K562 (cell line): ENCODE results near the gene ICAM1. TPM values are rescaled to one million over a fixed set of nuclear protein-coding genes. Genes with fewer than 3 reads are reported as not detected.

Experiments used
- BHLHE40 ChIP-seq: IDR thresholded peaks from 2 replicates; pipeline ENCODE4 v1.6.1; 2011; ENCODE audit warnings: low read length, improper control_type of control experiment
- CHD1 ChIP-seq: fragments of 200-600 bp; sonication (generic); IDR thresholded peaks from one replicate; pipeline ENCODE4 v1.6.1; 2012; ENCODE audit warnings: mild to moderate bottlenecking, moderate library complexity, low read length, inconsistent platforms
- FOXJ3 ChIP-seq: sonication (generic); formaldehyde crosslinking; IDR thresholded peaks from 2 replicates; pipeline ENCODE4 v1.4.0; 2020; ENCODE audit warnings: mild to moderate bottlenecking, missing genetic modification reagents
- KDM5B ChIP-seq: fragments of 200-600 bp; sonication (generic); IDR thresholded peaks from 2 replicates; pipeline ENCODE4 v1.6.1; 2012; ENCODE audit warnings: low read depth, mild to moderate bottlenecking, moderate library complexity, low read length, control low read depth, inconsistent platforms; ENCODE audit not compliant: insufficient replicate concordance
- LARP7 ChIP-seq: fragments of 450-650 bp; IDR thresholded peaks from 2 replicates; pipeline ENCODE4 v1.6.1; 2016
- MECOM ChIP-seq: fragments of 250-450 bp; sonication (Bioruptor Pico); IDR thresholded peaks from 2 replicates; pipeline ENCODE4 v1.8.0; 2022; ENCODE audit warnings: inconsistent platforms
- MIER1 ChIP-seq: fragments of 450-650 bp; IDR thresholded peaks from 2 replicates; pipeline ENCODE4 v1.6.1; 2016; ENCODE audit warnings: antibody characterized with exemption, mild to moderate bottlenecking, low read depth
- PHF8 ChIP-seq: fragments of 200-600 bp; sonication (generic); IDR thresholded peaks from 2 replicates; pipeline ENCODE4 v1.6.1; 2012; ENCODE audit warnings: mixed run types, mild to moderate bottlenecking, inconsistent platforms, low read length, moderate library complexity, borderline replicate concordance
- SETDB1 ChIP-seq: IDR thresholded peaks from one replicate; pipeline ENCODE4 v1.6.1; 2012; ENCODE audit warnings: low read length, control low read depth, inconsistent platforms
- SMARCA4 ChIP-seq: fragments of 450-650 bp; IDR thresholded peaks from 2 replicates; pipeline ENCODE4 v1.6.1; 2016
- TBP ChIP-seq: optimal IDR thresholded peaks from 2 replicates; pipeline ENCODE3; 2011; ENCODE audit warnings: low read depth, low read length, improper control_type of control experiment
- TCF7L2 ChIP-seq: fragments of 150-350 bp; IDR thresholded peaks from 2 replicates; pipeline ENCODE4 v1.6.1; 2016; ENCODE audit warnings: low read depth, mild to moderate bottlenecking, low read length, moderate library complexity
- ZNF551 ChIP-seq: fragments of 250-450 bp; sonication (Bioruptor Pico); IDR thresholded peaks from 2 replicates; pipeline ENCODE4 v1.5.0; 2021; ENCODE audit warnings: mild to moderate bottlenecking, moderate library complexity
- ZNF57 ChIP-seq: fragments of 450-650 bp; formaldehyde crosslinking; IDR thresholded peaks from 2 replicates; pipeline ENCODE4 v1.4.0; 2020; ENCODE audit warnings: mild to moderate bottlenecking, moderate library complexity
- polyA plus RNA-seq, 8 experiments: library from polyadenylated mRNA; depleted of rRNA in 4 of 8; stranded (reverse) in 5 of 8; unstranded in 3 of 8; fragments of >200 nt; fragmentation: Nextera tagmentation in 2 of 8; fragmentation: Illumina TruSeq in 1 of 8; extraction: Ambion mirVana in 2 of 8; extraction: Trizol in 1 of 8; gene quantifications; 2 replicates each; pipeline versions ENCODE4 v1.2.1 to v1.2.3, GENCODE V29; 2011 to 2014; ENCODE audit warnings: inconsistent platforms in 1 of 8, missing spikeins in 1 of 8
- total RNA-seq, 7 experiments: library from RNA; depleted of rRNA in 6 of 7; stranded (reverse); fragments of >200 nt in 6 of 7; fragmentation: Illumina TruSeq in 2 of 7; extraction: Trizol in 2 of 7; gene quantifications; 2 replicates each; pipeline versions ENCODE4 v1.2.1 to v1.2.3, GENCODE V29; 2011 to 2021; ENCODE audit warnings: low replicate concordance in 1 of 7
- TF ChIP-seq, protein P1 (sequence below): sonication (generic); IDR thresholded peaks from 2 replicates; pipeline ENCODE4 v1.6.1; 2016
- TF ChIP-seq, protein P2 (sequence below): fragments of 450-650 bp; IDR thresholded peaks from 2 replicates; pipeline ENCODE4 v1.6.1; 2016
- TF ChIP-seq, protein P3 (sequence below), 2 experiments: IDR thresholded peaks; 2 replicates each; pipeline ENCODE4 v1.6.1; 2011; ENCODE audit warnings: borderline replicate concordance in 1 of 2, control low read depth in 1 of 2, low read depth in 1 of 2, low read length in 1 of 2, mild to moderate bottlenecking in 1 of 2, mixed read lengths in 1 of 2, moderate library complexity in 1 of 2; ENCODE audit not compliant: insufficient read depth in 1 of 2, insufficient read length in 1 of 2, poor library complexity in 1 of 2, severe bottlenecking in 1 of 2; ENCODE audit errors: extremely low read depth in 1 of 2
- TF ChIP-seq, protein P4 (sequence below), 2 experiments: IDR thresholded peaks in 1 of 2; conservative IDR thresholded peaks in 1 of 2; 2 replicates each; pipeline ENCODE4 v1.6.1; 2016; ENCODE audit warnings: low read depth in 2 of 2, mild to moderate bottlenecking in 1 of 2, missing compliant biosample characterization in 1 of 2, missing genetic modification characterization in 1 of 2, moderate library complexity in 1 of 2
- TF ChIP-seq, protein P5 (sequence below): sonication (generic); formaldehyde crosslinking; IDR thresholded peaks from 2 replicates; pipeline ENCODE4 v1.4.0; 2020; ENCODE audit warnings: mild to moderate bottlenecking, missing genetic modification reagents

ICAM1 gene
- total and polyA plus RNA-seq, 9 of the 15 experiments (the other 6 are each of a cell fraction or from before 2014, with no cell fraction given), result 2.3 to 24.4 (median 13.4) TPM

DNA sequence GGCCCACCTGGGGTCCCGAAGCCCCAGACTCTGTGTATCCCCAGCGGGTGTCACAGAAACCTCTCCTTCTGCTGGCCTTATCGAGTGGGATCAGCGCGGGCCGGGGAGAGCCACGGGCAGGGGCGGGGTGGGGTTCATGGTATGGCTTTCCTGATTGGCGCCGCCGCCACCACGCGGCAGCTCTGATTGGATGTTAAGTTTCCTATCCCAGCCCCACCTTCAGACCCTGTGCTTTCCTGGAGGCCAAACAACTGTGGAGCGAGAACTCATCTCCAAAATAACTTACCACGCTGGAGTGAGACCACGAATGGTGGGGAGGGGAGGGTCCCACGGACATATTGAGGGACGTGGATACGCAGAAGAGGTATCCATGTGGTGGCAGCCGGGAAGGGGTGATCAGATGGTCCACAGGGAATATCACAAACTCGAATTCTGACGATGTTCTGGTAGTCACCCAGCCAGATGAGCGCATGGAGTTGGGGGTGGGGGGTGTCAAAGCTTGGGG is 17.8 kb downstream of the ICAM1 start (continued):
- peak; percentile 43; the same call in 1 of the 2 replicates for TF ChIP-seq PHF8
- TF ChIP-seq FOXJ3 (CRISPR knock-in tag), result no peak
- TF ChIP-seq SMARCA4, result 0 out of 2 replicates have a peak, but pooled peaks have one; percentile 12
- no peak for TF ChIP-seq MIER1
- no peak for TF ChIP-seq MECOM (CRISPR knock-in tag)
- no peak for TF ChIP-seq LARP7
- no peak for TF ChIP-seq ZNF551 (CRISPR knock-in tag)
- TF ChIP-seq, protein P1, sequence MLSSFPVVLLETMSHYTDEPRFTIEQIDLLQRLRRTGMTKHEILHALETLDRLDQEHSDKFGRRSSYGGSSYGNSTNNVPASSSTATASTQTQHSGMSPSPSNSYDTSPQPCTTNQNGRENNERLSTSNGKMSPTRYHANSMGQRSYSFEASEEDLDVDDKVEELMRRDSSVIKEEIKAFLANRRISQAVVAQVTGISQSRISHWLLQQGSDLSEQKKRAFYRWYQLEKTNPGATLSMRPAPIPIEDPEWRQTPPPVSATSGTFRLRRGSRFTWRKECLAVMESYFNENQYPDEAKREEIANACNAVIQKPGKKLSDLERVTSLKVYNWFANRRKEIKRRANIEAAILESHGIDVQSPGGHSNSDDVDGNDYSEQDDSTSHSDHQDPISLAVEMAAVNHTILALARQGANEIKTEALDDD, result 0 out of 2 replicates have a peak, but pooled peaks have one; percentile 2
- no peak for TF ChIP-seq ZNF57 (CRISPR knock-in tag)
- TF ChIP-seq, protein P2, sequence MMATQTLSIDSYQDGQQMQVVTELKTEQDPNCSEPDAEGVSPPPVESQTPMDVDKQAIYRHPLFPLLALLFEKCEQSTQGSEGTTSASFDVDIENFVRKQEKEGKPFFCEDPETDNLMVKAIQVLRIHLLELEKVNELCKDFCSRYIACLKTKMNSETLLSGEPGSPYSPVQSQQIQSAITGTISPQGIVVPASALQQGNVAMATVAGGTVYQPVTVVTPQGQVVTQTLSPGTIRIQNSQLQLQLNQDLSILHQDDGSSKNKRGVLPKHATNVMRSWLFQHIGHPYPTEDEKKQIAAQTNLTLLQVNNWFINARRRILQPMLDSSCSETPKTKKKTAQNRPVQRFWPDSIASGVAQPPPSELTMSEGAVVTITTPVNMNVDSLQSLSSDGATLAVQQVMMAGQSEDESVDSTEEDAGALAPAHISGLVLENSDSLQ, result peak; percentile 32; the same call in 1 of the 2 replicates
- TF ChIP-seq TBP, result no peak
- peak; percentile 46 for TF ChIP-seq KDM5B
- TF ChIP-seq TCF7L2, result no peak
- TF ChIP-seq, protein P3, sequence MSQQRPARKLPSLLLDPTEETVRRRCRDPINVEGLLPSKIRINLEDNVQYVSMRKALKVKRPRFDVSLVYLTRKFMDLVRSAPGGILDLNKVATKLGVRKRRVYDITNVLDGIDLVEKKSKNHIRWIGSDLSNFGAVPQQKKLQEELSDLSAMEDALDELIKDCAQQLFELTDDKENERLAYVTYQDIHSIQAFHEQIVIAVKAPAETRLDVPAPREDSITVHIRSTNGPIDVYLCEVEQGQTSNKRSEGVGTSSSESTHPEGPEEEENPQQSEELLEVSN (IDR thresholded peaks at IDR 0.05; ENCODE audit: borderline replicate concordance in 1 of 2, extremely low read depth in 1 of 2, insufficient read depth in 1 of 2, insufficient read length in 1 of 2, low read depth in 1 of 2, low read length in 1 of 2, poor library complexity in 1 of 2, severe bottlenecking in 1 of 2), result peak in 1 of 2 experiments; percentile 89
- TF ChIP-seq, protein P4, sequence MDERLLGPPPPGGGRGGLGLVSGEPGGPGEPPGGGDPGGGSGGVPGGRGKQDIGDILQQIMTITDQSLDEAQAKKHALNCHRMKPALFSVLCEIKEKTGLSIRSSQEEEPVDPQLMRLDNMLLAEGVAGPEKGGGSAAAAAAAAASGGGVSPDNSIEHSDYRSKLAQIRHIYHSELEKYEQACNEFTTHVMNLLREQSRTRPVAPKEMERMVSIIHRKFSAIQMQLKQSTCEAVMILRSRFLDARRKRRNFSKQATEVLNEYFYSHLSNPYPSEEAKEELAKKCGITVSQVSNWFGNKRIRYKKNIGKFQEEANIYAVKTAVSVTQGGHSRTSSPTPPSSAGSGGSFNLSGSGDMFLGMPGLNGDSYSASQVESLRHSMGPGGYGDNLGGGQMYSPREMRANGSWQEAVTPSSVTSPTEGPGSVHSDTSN (CRISPR knock-in tag; IDR thresholded peaks at IDR 0.05; ENCODE audit: low read depth), result no peak
- TF ChIP-seq, protein P4 (tag; conservative IDR thresholded peaks at IDR 0.05; ENCODE audit: low read depth), result no peak
- no peak for TF ChIP-seq CHD1
- TF ChIP-seq, protein P5, sequence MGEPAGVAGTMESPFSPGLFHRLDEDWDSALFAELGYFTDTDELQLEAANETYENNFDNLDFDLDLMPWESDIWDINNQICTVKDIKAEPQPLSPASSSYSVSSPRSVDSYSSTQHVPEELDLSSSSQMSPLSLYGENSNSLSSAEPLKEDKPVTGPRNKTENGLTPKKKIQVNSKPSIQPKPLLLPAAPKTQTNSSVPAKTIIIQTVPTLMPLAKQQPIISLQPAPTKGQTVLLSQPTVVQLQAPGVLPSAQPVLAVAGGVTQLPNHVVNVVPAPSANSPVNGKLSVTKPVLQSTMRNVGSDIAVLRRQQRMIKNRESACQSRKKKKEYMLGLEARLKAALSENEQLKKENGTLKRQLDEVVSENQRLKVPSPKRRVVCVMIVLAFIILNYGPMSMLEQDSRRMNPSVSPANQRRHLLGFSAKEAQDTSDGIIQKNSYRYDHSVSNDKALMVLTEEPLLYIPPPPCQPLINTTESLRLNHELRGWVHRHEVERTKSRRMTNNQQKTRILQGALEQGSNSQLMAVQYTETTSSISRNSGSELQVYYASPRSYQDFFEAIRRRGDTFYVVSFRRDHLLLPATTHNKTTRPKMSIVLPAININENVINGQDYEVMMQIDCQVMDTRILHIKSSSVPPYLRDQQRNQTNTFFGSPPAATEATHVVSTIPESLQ (CRISPR knock-in tag), result peak; percentile 36; the same call in 1 of the 2 replicates
- no peak for TF ChIP-seq SETDB1
- TF ChIP-seq BHLHE40, result peak; percentile 63; the same call in 1 of the 2 replicates
